Gastroesophageal sphincter (tissue), 2 donors: Measurements from ENCODE around the gene SV2C.

Experiments
- POLR2A ChIP-seq, 2 donors: fragments of 450-650 bp; IDR thresholded peaks; one replicate each; pipeline ENCODE4 v1.6.1; 2017; ENCODE audit warnings: antibody characterized with exemption in 2 of 2, mild to moderate bottlenecking in 2 of 2, moderate library complexity in 1 of 2
- POLR2AphosphoS5 ChIP-seq: sonication (generic); formaldehyde crosslinking; IDR thresholded peaks from one replicate; pipeline ENCODE4 v1.6.1; 2017; ENCODE audit warnings: antibody characterized with exemption

- no peak for TF ChIP-seq POLR2A (IDR thresholded peaks at IDR 0.05)
- TF ChIP-seq POLR2AphosphoS5: no peak
Observed at GRCh38 chr5:76163111-76163628, 80.0 kb downstream of the SV2C start.
